GM19324 (cell line): ENCODE results near the gene GLT6D1.

ENCODE experiments used
- ATAC-seq: cut with Tn5 transposase; IDR thresholded peaks from one replicate; pipeline ENCODE4 v1.9.1; 2021; ENCODE audit warnings: mild to moderate bottlenecking, moderate library complexity; ENCODE audit not compliant: unreplicated experiment, low FRiP score

Gene GLT6D1

GRCh38 chr9:135588886-135589595, 50.3 kb downstream of the GLT6D1 start:
- no peak for ATAC-seq

- ATAC-seq: no peak
Measured at GRCh38 chr9:135588371-135588770, 51.0 kb downstream of the GLT6D1 start.

GRCh38 chr9:135587658-135588057, 51.7 kb downstream of the GLT6D1 start:
- ATAC-seq: no peak

- no peak for ATAC-seq
Measured at GRCh38 chr9:135586601-135587109, 52.7 kb downstream of the GLT6D1 start.

GRCh38 chr9:135584934-135585333, 54.4 kb downstream of the GLT6D1 start:
- ATAC-seq: no peak

- no peak for ATAC-seq
Measured at GRCh38 chr9:135584371-135584770, 55.0 kb downstream of the GLT6D1 start.

- no peak for ATAC-seq
Measured at GRCh38 chr9:135583688-135584011, 55.7 kb downstream of the GLT6D1 start.

- ATAC-seq: no peak
Measured at GRCh38 chr9:135582966-135583687, 56.2 kb downstream of the GLT6D1 start.

GRCh38 chr9:135582541-135582940, 56.8 kb downstream of the GLT6D1 start:
- no peak for ATAC-seq

- ATAC-seq: no peak
Measured at GRCh38 chr9:135581636-135582426, 57.5 kb downstream of the GLT6D1 start.

GRCh38 chr9:135580664-135581380, 58.5 kb downstream of the GLT6D1 start:
- ATAC-seq: no peak

GRCh38 chr9:135579889-135580660, 59.3 kb downstream of the GLT6D1 start:
- no peak for ATAC-seq

- no peak for ATAC-seq
Measured at GRCh38 chr9:135579356-135579755, 60.0 kb downstream of the GLT6D1 start.

- no peak for ATAC-seq
Measured at GRCh38 chr9:135577256-135577655, 62.1 kb downstream of the GLT6D1 start.

- ATAC-seq: no peak
Measured at GRCh38 chr9:135575995-135576631, 63.2 kb downstream of the GLT6D1 start.

- no peak for ATAC-seq
Measured at GRCh38 chr9:135574943-135575342, 64.4 kb downstream of the GLT6D1 start.

GRCh38 chr9:135574331-135574730, 65.0 kb downstream of the GLT6D1 start:
- ATAC-seq: no peak
